Endometrial microvascular endothelial cells (primary cell): Measurements from ENCODE around the gene NUMB. TPM values are rescaled to one million over a fixed set of nuclear protein-coding genes. Genes with fewer than 3 reads are reported as not detected.
"Not testable (repeated sequence)": the region's sequence is repeated elsewhere in the genome, so short reads cannot be mapped to it uniquely, and the experiment has no call there.

ENCODE experiments used
- in situ Hi-C: cut with HindIII; loops from 2 replicates; pipeline ENCODE4 v1.10.0; 2017; ENCODE audit warnings: low sequenced_read_pairs, low pct_unique_long_range_greater_than_20kb; ENCODE audit errors: inconsistent ontology term
- total RNA-seq: library from RNA; depleted of rRNA; stranded (reverse); fragments of >200 nt; gene quantifications from one replicate; pipeline ENCODE4 v1.2.3, GENCODE V29; 2015; ENCODE audit errors: inconsistent ontology term

The NUMB gene
- total RNA-seq, 1 donor from 2014 or later = 43.5 TPM

- in situ Hi-C loops = no loop called here
Measured at GRCh38 chr14:73381380-73382013, 76.8 kb downstream of the NUMB start.

GRCh38 chr14:73376585-73376984 is 81.8 kb downstream of the NUMB start:
- in situ Hi-C loops = no loop called here

GRCh38 chr14:73375861-73376260 is 82.5 kb downstream of the NUMB start:
- in situ Hi-C loops = no loop called here

- in situ Hi-C loops = no loop called here
Measured at GRCh38 chr14:73374218-73374617, 84.1 kb downstream of the NUMB start.

- in situ Hi-C loops = no loop called here
Measured at GRCh38 chr14:73372529-73372928, 85.8 kb downstream of the NUMB start.

GRCh38 chr14:73370561-73370960 is 87.8 kb downstream of the NUMB start:
- in situ Hi-C loops = no loop called here

GRCh38 chr14:73369428-73369827 is 88.9 kb downstream of the NUMB start:
- in situ Hi-C loops = no loop called here

GRCh38 chr14:73368616-73369015 is 89.7 kb downstream of the NUMB start:
- in situ Hi-C loops = no loop called here

- in situ Hi-C loops = no loop called here
Measured at GRCh38 chr14:73365727-73366126, 92.6 kb downstream of the NUMB start.

- in situ Hi-C loops = no loop called here
Measured at GRCh38 chr14:73364559-73364958, 93.8 kb downstream of the NUMB start.

GRCh38 chr14:73359445-73359844 is 98.9 kb downstream of the NUMB start:
- in situ Hi-C loops = no loop called here

GRCh38 chr14:73358187-73358586 is 100.2 kb downstream of the NUMB start:
- in situ Hi-C loops = no loop called here

- in situ Hi-C loops = not testable (repeated sequence)
Measured at GRCh38 chr14:73349091-73349490, 109.3 kb downstream of the NUMB start.

GRCh38 chr14:73344319-73344718 is 114.0 kb downstream of the NUMB start:
- in situ Hi-C loops = no loop called here

GRCh38 chr14:73342670-73343069 is 115.7 kb downstream of the NUMB start:
- in situ Hi-C loops = no loop called here

GRCh38 chr14:73339846-73340595 is 118.3 kb downstream of the NUMB start:
- in situ Hi-C loops = no loop called here

- in situ Hi-C loops = no loop called here
Measured at GRCh38 chr14:73339206-73339605, 119.1 kb downstream of the NUMB start.

- in situ Hi-C loops = no loop called here
Measured at GRCh38 chr14:73338551-73338950, 119.8 kb downstream of the NUMB start.

- in situ Hi-C loops = no loop called here
Measured at GRCh38 chr14:73333031-73333430, 125.3 kb downstream of the NUMB start.

- in situ Hi-C loops = no loop called here
Measured at GRCh38 chr14:73325630-73326299, 132.6 kb downstream of the NUMB start.
